ENCODE results near the gene PRSS22.
"Not testable (repeated sequence)": the region's sequence is repeated elsewhere in the genome, so short reads cannot be mapped to it uniquely, and the experiment has no call there.

PRSS22 gene

GRCh38 chr16:2857451-2858244 is at the start of gene PRSS22:
TSS of gene PRSS22 (minus strand) at chr16:2858170. CDS start at chr16:2858104, 66 bp downstream.
- DNase-seq: no peak

- not testable (repeated sequence) for DNase-seq
Observed at GRCh38 chr16:2907084-2907753, 49.2 kb upstream of the PRSS22 start.

- no peak for DNase-seq
Observed at GRCh38 chr16:2905988-2906387, 48.0 kb upstream of the PRSS22 start.

GRCh38 chr16:2905241-2905987 is 47.4 kb upstream of the PRSS22 start:
- peak; percentile 99 for DNase-seq

GRCh38 chr16:2904922-2905240 is 46.9 kb upstream of the PRSS22 start:
- DNase-seq: no peak

- peak; percentile 72 for DNase-seq
Observed at GRCh38 chr16:2904100-2904921, 46.3 kb upstream of the PRSS22 start.

GRCh38 chr16:2902337-2903130 is 44.6 kb upstream of the PRSS22 start:
- no peak for DNase-seq

- DNase-seq: no peak
Observed at GRCh38 chr16:2900526-2901075, 42.6 kb upstream of the PRSS22 start.

- DNase-seq: no peak
Observed at GRCh38 chr16:2899564-2900072, 41.6 kb upstream of the PRSS22 start.

GRCh38 chr16:2898831-2899563 is 41.0 kb upstream of the PRSS22 start:
- DNase-seq: no peak

- DNase-seq: no peak
Observed at GRCh38 chr16:2897110-2897509, 39.1 kb upstream of the PRSS22 start.

- no peak for DNase-seq
Observed at GRCh38 chr16:2896480-2897010, 38.6 kb upstream of the PRSS22 start.

- no peak for DNase-seq
Observed at GRCh38 chr16:2895813-2896212, 37.8 kb upstream of the PRSS22 start.

GRCh38 chr16:2894231-2894630 is 36.3 kb upstream of the PRSS22 start:
- DNase-seq: no peak

GRCh38 chr16:2884041-2884451 is 26.1 kb upstream of the PRSS22 start:
- DNase-seq: no peak

GRCh38 chr16:2883458-2883908 is 25.5 kb upstream of the PRSS22 start:
- DNase-seq: no peak

GRCh38 chr16:2882650-2883457 is 24.9 kb upstream of the PRSS22 start, which contains the start of gene FLYWCH2:
TSS of gene FLYWCH2 (plus strand) at chr16:2883215. CDS start at chr16:2896450, 13,235 bp downstream.
- peak; percentile 98 for DNase-seq

GRCh38 chr16:2881783-2882649 is 24.0 kb upstream of the PRSS22 start:
- DNase-seq: no peak

Measured in T1000 (cell line).